ENCODE measurements around the gene SUGP1. TPM values are rescaled to one million over a fixed set of nuclear protein-coding genes. Genes with fewer than 3 reads are reported as not detected.

Gene SUGP1
- total RNA-seq, 6 experiments from 2014 or later, result 19.7 to 25.9 (median 23.6) TPM

GRCh38 chr19:19305066-19305465, 15.2 kb downstream of the SUGP1 start:
- DNase-seq, result no peak
- H3K36me3 ChIP-seq, result peaks cover 0 to 44% (median 20%) of the 10 kb centered on the region in 4 donors
- no CpG with 5 or more reads among the region's 10 CpGs for WGBS (ENCODE audit: insufficient coverage, low coverage, low lambda C conversion rate, missing lambda C conversion rate)
- no peaks in the 10 kb centered on the region for H3K27me3 ChIP-seq
- H3K4me3 ChIP-seq, result no peak overlapping the region
- no peaks in the 10 kb centered on the region for H3K9me3 ChIP-seq
- intact Hi-C loops (cut with DNase I), result no loop called here
- H3K4me1 ChIP-seq, result no peaks in the 10 kb centered on the region
- H3K27ac ChIP-seq, result no peak overlapping the region
- no peak for ATAC-seq
- TF ChIP-seq POLR2A (IDR thresholded peaks at IDR 0.05), result no peak
- TF ChIP-seq CTCF (IDR thresholded peaks at IDR 0.05), result no peak

GRCh38 chr19:19304186-19304965, 15.9 kb downstream of the SUGP1 start:
- WGBS (ENCODE audit: insufficient coverage, low coverage, low lambda C conversion rate, missing lambda C conversion rate), result 88% methylated on average over 8 of the region's 14 CpGs

GRCh38 chr19:19303411-19303810, 16.9 kb downstream of the SUGP1 start:
- Histone ChIP-seq H3K4me1 (no peaks in the 10 kb centered on the region), H3K9me3 (no peaks in the 10 kb centered on the region), H3K4me3 (no peak overlapping the region), H3K27me3 (no peaks in the 10 kb centered on the region), H3K36me3 (peaks cover 0 to 30% (median 12%) of the 10 kb centered on the region in 4 donors), H3K27ac (no peak overlapping the region)
- DNase-seq, result no peak
- ATAC-seq, result no peak
- WGBS (ENCODE audit: insufficient coverage, low coverage, low lambda C conversion rate, missing lambda C conversion rate), result 92% methylated on average over 13 of the region's 14 CpGs
- TF ChIP-seq CTCF (IDR thresholded peaks at IDR 0.05), result no peak
- TF ChIP-seq POLR2A (IDR thresholded peaks at IDR 0.05), result no peak
- intact Hi-C loops (cut with DNase I), result no loop called here

More at GRCh38 chr19:19304186-19304965, 15.9 kb downstream of the SUGP1 start:
- Histone ChIP-seq H3K4me1 (no peaks in the 10 kb centered on the region), H3K9me3 (no peaks in the 10 kb centered on the region), H3K27ac (no peak overlapping the region), H3K36me3 (peaks cover 0 to 39% (median 17%) of the 10 kb centered on the region in 4 donors), H3K27me3 (no peaks in the 10 kb centered on the region), H3K4me3 (no peak overlapping the region)
- DNase-seq (no peak), ATAC-seq (no peak)
- intact Hi-C loops (cut with DNase I), result no loop called here
- TF ChIP-seq POLR2A (IDR thresholded peaks at IDR 0.05) (no peak), CTCF (IDR thresholded peaks at IDR 0.05) (no peak)

DNA sequence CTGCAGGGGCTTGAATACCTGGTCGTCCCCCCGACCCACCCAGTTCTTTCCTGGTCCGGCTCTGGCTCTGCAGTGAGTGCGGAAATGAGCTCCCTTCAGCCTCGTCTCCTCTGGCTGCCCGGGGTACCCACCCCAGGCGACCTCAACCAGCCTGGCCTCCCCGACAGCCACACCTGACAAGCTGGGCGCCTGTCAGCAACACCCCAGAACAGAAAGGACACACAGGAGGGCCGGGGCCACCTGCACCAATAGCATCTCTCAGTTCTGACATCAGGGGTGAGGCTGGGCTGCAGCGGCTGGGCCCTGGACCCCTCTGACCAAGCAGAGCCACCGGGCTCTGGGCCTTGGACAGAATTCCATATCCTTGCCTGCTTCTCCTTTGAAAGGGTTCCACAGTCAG, 19.7 kb downstream of the SUGP1 start:
- TF ChIP-seq POLR2A (IDR thresholded peaks at IDR 0.05), result no peak
- no peak for TF ChIP-seq CTCF (IDR thresholded peaks at IDR 0.05)
- Histone ChIP-seq H3K4me1 (peaks cover 0 to 22% (median 8%) of the 10 kb centered on the region in 4 donors), H3K4me3 (no peak overlapping the region), H3K27ac (no peak overlapping the region), H3K9me3 (no peaks in the 10 kb centered on the region), H3K36me3 (peaks cover 0 to 16% (median 9%) of the 10 kb centered on the region in 4 donors), H3K27me3 (no peaks in the 10 kb centered on the region)
- no peak for ATAC-seq
- DNase-seq, result no peak
- intact Hi-C loops (cut with DNase I), result no loop called here
- no CpG with 5 or more reads among the region's 12 CpGs for whole genome bisulfite sequencing (ENCODE audit: insufficient coverage, low coverage, low lambda C conversion rate, missing lambda C conversion rate)
